ENCODE results near the gene NAA38.

NAA38 gene

GRCh38 chr17:7835814-7836595 is 21.4 kb downstream of the NAA38 start:
- peaks cover 22% of the 10 kb centered on the region for H3K4me1 ChIP-seq (ENCODE audit: control insufficient read depth, low read depth, low read length)
- H3K36me3 ChIP-seq (ENCODE audit: control insufficient read depth, low read depth, low read length), result no peaks in the 10 kb centered on the region
- H3K4me3 ChIP-seq (ENCODE audit: low read length), result peak overlapping the region; percentile 83
- no peaks in the 10 kb centered on the region for H3K9me3 ChIP-seq (ENCODE audit: control insufficient read depth, low read depth, low read length)
- H3K27me3 ChIP-seq (ENCODE audit: control insufficient read depth, insufficient read depth, low read length), result peaks cover 51% of the 10 kb centered on the region
- H3K9ac ChIP-seq (ENCODE audit: low read length), result peak overlapping the region; percentile 69
- H3K27ac ChIP-seq (ENCODE audit: low read length), result peak overlapping the region; percentile 59

- Histone ChIP-seq H3K27me3 (ENCODE audit: control insufficient read depth, insufficient read depth, low read length) (peaks cover 50% of the 10 kb centered on the region), H3K9me3 (ENCODE audit: control insufficient read depth, low read depth, low read length) (no peaks in the 10 kb centered on the region), H3K4me1 (ENCODE audit: control insufficient read depth, low read depth, low read length) (peaks cover 22% of the 10 kb centered on the region), H3K9ac (ENCODE audit: low read length) (peak overlapping the region; percentile 69), H3K4me3 (ENCODE audit: low read length) (peak overlapping the region; percentile 83), H3K36me3 (ENCODE audit: control insufficient read depth, low read depth, low read length) (no peaks in the 10 kb centered on the region), H3K27ac (ENCODE audit: low read length) (peak overlapping the region; percentile 19)
These were observed 22.2 kb downstream of the NAA38 start for GRCh38 chr17:7834957-7835813.

DNA sequence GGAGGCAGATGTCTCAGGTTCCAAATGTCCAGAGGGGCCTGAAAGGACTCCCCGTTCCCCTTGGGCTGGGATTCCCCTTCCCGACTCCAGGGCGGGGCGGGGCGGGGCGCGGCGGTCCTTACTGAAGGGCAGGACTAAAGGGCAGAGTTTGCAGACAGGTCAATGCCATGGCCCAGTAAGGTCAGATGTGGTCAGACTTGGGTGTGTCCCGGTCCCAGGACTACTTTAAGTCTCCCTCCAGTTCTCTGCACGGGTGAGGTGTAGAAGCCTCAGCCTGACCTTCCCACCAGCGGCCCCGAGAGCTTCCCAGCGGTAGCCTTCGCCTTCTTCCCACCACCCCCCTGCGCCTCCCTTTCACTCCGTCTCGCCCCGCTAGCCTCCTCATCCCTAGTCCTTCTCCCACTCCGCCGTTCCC is 22.8 kb downstream of the NAA38 start:
- Histone ChIP-seq H3K36me3 (ENCODE audit: control insufficient read depth, low read depth, low read length) (no peaks in the 10 kb centered on the region), H3K27me3 (ENCODE audit: control insufficient read depth, insufficient read depth, low read length) (peaks cover 44% of the 10 kb centered on the region), H3K4me1 (ENCODE audit: control insufficient read depth, low read depth, low read length) (peaks cover 22% of the 10 kb centered on the region), H3K27ac (ENCODE audit: low read length) (no peak overlapping the region), H3K9me3 (ENCODE audit: control insufficient read depth, low read depth, low read length) (no peaks in the 10 kb centered on the region), H3K9ac (ENCODE audit: low read length) (peak overlapping the region; percentile 47), H3K4me3 (ENCODE audit: low read length) (peak overlapping the region; percentile 58)

GRCh38 chr17:7833795-7834541 is 23.4 kb downstream of the NAA38 start, which contains the start of gene KDM6B:
Gene KDM6B (plus strand): TSS chr17:7834217. CDS start chr17:7845555, 11,338 bp downstream.
- peak within 1 kb of the TSS; percentile 47 for H3K9ac ChIP-seq (ENCODE audit: low read length)
- no peaks in the 10 kb centered on the region for H3K36me3 ChIP-seq (ENCODE audit: control insufficient read depth, low read depth, low read length)
- peaks cover 22% of the 10 kb centered on the region for H3K4me1 ChIP-seq (ENCODE audit: control insufficient read depth, low read depth, low read length)
- peak within 1 kb of the TSS; percentile 19 for H3K27ac ChIP-seq (ENCODE audit: low read length)
- no peaks in the 10 kb centered on the region for H3K9me3 ChIP-seq (ENCODE audit: control insufficient read depth, low read depth, low read length)
- H3K27me3 ChIP-seq (ENCODE audit: control insufficient read depth, insufficient read depth, low read length), result peaks cover 38% of the 10 kb centered on the region
- H3K4me3 ChIP-seq (ENCODE audit: low read length), result peak within 1 kb of the TSS; percentile 58

GRCh38 chr17:7833011-7833794 is 24.2 kb downstream of the NAA38 start:
- Histone ChIP-seq H3K27me3 (ENCODE audit: control insufficient read depth, insufficient read depth, low read length) (peaks cover 33% of the 10 kb centered on the region), H3K4me3 (ENCODE audit: low read length) (peak overlapping the region; percentile 58), H3K36me3 (ENCODE audit: control insufficient read depth, low read depth, low read length) (no peaks in the 10 kb centered on the region), H3K4me1 (ENCODE audit: control insufficient read depth, low read depth, low read length) (peaks cover 16% of the 10 kb centered on the region), H3K27ac (ENCODE audit: low read length) (no peak overlapping the region), H3K9me3 (ENCODE audit: control insufficient read depth, low read depth, low read length) (no peaks in the 10 kb centered on the region), H3K9ac (ENCODE audit: low read length) (no peak overlapping the region)

- Histone ChIP-seq H3K9me3 (ENCODE audit: control insufficient read depth, low read depth, low read length) (no peaks in the 10 kb centered on the region), H3K36me3 (ENCODE audit: control insufficient read depth, low read depth, low read length) (no peaks in the 10 kb centered on the region), H3K9ac (ENCODE audit: low read length) (no peak overlapping the region), H3K4me3 (ENCODE audit: low read length) (no peak overlapping the region), H3K4me1 (ENCODE audit: control insufficient read depth, low read depth, low read length) (peaks cover 11% of the 10 kb centered on the region), H3K27me3 (ENCODE audit: control insufficient read depth, insufficient read depth, low read length) (peaks cover 33% of the 10 kb centered on the region), H3K27ac (ENCODE audit: low read length) (no peak overlapping the region)
These were observed 24.9 kb downstream of the NAA38 start for GRCh38 chr17:7832431-7832830.

GRCh38 chr17:7831233-7831632 is 26.1 kb downstream of the NAA38 start:
- H3K4me1 ChIP-seq (ENCODE audit: control insufficient read depth, low read depth, low read length), result peaks cover 6% of the 10 kb centered on the region
- H3K9ac ChIP-seq (ENCODE audit: low read length), result no peak overlapping the region
- H3K27me3 ChIP-seq (ENCODE audit: control insufficient read depth, insufficient read depth, low read length), result peaks cover 33% of the 10 kb centered on the region
- no peak overlapping the region for H3K27ac ChIP-seq (ENCODE audit: low read length)
- H3K4me3 ChIP-seq (ENCODE audit: low read length), result no peak overlapping the region
- H3K9me3 ChIP-seq (ENCODE audit: control insufficient read depth, low read depth, low read length), result no peaks in the 10 kb centered on the region
- no peaks in the 10 kb centered on the region for H3K36me3 ChIP-seq (ENCODE audit: control insufficient read depth, low read depth, low read length)

- Histone ChIP-seq H3K9me3 (ENCODE audit: control insufficient read depth, low read depth, low read length) (no peaks in the 10 kb centered on the region), H3K4me3 (ENCODE audit: low read length) (no peak overlapping the region), H3K27me3 (ENCODE audit: control insufficient read depth, insufficient read depth, low read length) (peaks cover 33% of the 10 kb centered on the region), H3K9ac (ENCODE audit: low read length) (no peak overlapping the region), H3K27ac (ENCODE audit: low read length) (no peak overlapping the region), H3K36me3 (ENCODE audit: control insufficient read depth, low read depth, low read length) (no peaks in the 10 kb centered on the region), H3K4me1 (ENCODE audit: control insufficient read depth, low read depth, low read length) (peaks cover 6% of the 10 kb centered on the region)
These were observed 26.7 kb downstream of the NAA38 start for GRCh38 chr17:7830616-7831015.

DNA sequence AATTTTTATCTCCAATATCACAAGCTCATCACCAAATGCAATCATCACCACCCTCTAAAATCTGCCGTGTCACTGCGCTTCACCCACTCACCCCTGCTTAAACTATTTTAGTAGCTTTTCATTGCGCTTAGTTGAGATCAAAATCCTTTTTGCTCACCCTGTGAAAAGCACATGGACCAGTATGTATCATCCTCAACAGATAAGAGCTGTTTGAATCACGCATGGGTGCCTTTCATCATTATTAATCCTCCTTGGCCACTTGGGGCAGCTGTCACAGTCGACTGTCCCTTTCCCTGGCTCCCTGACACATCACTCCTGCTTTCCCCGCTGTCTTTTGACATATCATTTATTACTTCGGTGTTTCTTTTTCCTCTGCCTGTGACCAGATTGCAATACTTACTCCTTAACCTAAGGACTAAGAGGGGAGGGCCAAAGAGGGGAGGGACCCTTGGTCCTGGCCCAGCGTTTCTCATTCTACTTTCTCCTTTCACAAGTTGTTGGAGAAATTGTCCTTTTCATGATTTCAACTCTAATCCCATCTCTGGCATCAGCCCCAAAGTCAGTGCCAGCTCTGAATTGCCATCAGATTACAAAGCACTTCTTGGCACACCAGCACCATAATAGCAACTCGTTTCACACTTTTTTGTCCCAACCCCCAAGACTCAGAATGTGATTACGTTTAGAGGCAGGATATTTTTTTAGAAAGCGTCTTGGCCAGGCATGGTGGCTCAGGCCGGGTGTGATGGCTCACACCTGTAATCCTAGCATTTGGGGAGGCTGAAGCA is 32.0 kb downstream of the NAA38 start:
- H3K4me3 ChIP-seq (ENCODE audit: low read length), result no peak overlapping the region
- peaks cover 21% of the 10 kb centered on the region for H3K27me3 ChIP-seq (ENCODE audit: control insufficient read depth, insufficient read depth, low read length)
- H3K4me1 ChIP-seq (ENCODE audit: control insufficient read depth, low read depth, low read length), result peaks cover 3% of the 10 kb centered on the region

More for the DNA sequence above, 32.0 kb downstream of the NAA38 start:
- H3K27ac ChIP-seq (ENCODE audit: low read length), result no peak overlapping the region
- H3K36me3 ChIP-seq (ENCODE audit: control insufficient read depth, low read depth, low read length), result no peaks in the 10 kb centered on the region
- no peak overlapping the region for H3K9ac ChIP-seq (ENCODE audit: low read length)
- H3K9me3 ChIP-seq (ENCODE audit: control insufficient read depth, low read depth, low read length), result no peaks in the 10 kb centered on the region

Data from iPS-18a (cell line).